Dermis blood vessel endothelial cell (primary cell): ENCODE results near the gene EN1. TPM values are rescaled to one million over a fixed set of nuclear protein-coding genes. Genes with fewer than 3 reads are reported as not detected.

Source experiments
- DNase-seq: peaks from one replicate; pipeline ENCODE4 v3.0.0; 2010
- total RNA-seq: library from RNA; depleted of rRNA; stranded (reverse); fragments of >200 nt; gene quantifications from 2 replicates; pipeline ENCODE4 v1.2.3, GENCODE V29; 2014

EN1 gene
- total RNA-seq, 1 donor from 2014 or later: not detected

DNA sequence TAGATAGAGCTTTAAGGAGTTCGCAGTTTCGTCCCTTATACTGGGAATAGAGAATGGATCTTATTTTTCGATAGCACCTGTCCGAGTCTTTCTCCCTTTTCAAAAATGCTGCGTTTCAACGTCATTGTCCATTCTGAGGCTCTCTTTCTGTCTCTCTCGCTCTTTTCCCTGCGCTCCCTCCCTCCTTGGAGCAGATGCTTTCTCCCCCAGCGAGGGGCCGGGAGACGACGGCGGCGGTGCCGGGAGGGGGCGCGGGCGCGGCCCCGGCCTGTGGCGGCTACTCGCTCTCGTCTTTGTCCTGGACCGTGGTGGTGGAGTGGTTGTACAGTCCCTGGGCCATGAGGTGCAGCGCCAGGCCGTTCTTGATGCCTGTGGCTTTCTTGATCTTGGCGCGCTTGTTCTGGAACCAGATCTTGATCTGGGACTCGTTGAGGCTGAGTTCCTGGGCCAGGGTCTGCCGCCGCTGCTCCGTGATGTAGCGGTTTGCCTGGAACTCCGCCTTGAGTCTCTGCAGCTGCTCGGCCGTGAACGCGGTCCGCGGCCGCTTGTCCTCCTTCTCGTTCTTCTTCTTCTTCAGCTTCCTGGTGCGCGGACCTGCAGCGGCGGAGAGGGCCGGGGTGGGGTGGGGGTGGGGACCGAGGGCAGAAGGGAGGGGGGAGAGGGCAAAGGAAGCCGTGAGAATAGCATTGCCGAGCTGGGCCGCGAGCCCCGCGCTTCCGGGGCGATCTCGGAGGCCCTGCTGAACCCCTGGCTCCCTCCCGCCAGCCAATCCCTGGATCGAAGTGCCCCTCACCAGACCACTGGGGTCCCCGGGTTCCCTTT lies 4.6 kb downstream of the EN1 start:
- DNase-seq: no peak

DNA sequence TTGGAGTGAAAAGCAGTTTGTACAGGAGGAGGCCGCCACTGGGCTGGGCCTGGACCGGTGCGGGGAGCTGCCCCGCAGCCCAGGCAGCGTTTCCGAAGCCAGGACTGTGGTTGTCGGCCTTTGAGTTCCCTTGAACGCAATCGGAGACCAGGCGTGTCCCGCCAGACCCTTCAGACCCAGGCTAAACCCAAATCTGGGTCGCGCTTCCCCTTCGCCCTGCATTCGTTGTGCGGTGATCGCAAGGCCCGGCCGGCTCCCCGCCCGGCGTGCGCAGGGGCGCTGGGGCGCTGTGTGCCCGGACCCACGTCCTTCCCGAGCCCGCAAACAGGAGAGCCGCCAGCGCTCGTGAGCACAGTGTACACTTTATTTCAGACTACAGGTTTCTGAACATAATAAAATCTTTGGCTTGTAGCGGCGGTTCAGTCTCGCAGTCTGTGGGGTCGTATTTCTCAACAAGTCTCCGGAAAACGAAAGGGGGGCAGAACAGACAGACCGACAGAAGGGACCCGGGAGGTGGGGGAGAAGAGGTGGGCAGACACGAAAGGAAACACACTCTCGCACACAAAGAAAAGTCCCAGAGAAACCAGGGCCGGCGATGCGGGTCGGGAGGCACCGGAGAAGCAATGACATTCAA lies 5.5 kb downstream of the EN1 start:
- no peak for DNase-seq

DNA sequence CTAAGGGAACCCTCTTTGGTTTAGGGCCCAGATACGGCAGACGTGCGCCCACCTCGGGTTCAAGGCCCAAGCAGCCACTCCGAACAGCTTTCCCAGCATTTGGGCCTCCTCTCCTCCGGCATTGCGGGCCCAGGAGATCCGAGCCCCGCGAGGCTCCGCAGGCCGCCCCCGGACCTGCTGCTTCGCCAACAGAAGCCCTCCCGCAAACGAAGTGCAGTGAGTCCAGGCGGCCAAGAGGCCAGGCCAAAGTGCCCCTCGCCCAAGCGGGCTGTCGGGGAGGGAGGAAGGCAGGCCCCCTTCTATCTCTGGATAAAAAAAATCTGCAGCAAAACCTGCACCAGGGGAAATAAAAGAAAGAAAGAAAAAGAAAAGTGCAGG lies 6.0 kb downstream of the EN1 start:
- DNase-seq: no peak

DNA sequence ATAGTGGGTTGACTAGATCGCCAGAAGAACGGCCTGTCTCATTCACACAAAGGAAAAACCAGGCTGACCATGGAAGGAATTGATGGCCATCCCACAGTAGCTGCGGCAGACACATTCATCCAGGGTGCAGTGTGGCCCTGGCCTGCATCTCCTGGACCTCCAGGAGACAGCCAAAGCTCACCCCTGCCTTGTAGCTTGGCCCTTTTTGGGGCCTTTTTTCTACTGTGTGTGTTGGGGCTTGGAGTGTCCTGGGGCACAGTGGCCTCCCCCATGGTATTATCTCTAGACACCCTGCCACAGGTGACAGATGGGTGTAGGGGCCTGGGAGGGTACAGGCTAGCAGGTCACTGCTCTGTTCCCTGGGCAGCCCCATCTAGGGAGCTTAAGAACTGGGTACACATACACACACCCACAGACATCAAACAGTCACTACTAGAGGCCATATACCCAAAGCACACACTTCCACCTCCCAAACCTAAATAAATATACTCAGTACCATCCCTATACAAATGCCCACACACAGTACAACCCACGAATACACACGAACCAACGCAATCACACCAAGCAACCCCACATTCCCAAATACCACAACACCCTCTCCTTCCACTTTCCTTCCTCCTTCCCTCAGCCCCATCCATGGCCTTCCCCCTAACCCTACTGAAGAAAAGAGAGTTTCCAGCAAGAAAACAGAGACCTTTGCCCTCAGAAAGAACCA lies 8.6 kb downstream of the EN1 start:
- DNase-seq: no peak

DNA sequence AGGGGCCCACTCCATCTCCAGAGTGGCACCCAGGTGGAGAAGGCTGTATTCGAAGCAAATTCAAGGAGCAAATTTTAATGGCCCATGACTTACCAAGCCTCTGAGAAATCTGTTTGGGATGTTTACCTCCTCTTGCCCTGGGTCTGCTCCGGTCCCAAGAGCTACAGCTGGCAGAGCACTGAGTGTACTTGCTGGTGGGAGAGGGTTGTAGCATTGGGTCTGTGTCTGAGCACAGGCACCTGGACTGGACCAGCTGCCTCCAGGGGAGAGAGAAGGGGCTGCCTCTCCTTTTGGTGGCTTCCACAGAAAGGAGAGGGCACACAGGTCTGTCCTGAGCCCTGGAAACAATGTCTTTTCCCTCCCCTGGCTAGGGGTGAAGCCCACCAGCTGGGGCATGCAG lies 9.8 kb downstream of the EN1 start:
- DNase-seq: no peak

DNA sequence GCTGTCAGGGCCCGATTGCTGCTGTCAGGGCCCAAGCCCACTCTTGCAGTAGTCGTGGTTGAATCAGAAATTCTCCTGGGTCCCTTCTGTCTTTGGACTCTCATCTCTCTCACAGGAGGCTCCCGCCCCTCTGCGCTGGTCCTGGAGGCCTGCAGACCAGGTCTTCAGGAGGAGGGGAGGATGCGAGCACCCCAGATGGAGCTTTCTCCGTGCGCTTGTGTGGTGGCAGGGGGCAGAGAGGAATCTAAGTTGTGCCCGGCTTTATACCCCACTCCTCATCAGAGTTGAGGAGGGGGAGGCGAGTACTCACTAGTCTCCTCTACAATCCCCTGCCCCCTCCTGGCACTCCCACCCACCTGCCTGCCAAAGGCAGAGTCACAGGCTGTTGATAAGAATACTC lies 10.4 kb downstream of the EN1 start:
- DNase-seq: no peak

DNA sequence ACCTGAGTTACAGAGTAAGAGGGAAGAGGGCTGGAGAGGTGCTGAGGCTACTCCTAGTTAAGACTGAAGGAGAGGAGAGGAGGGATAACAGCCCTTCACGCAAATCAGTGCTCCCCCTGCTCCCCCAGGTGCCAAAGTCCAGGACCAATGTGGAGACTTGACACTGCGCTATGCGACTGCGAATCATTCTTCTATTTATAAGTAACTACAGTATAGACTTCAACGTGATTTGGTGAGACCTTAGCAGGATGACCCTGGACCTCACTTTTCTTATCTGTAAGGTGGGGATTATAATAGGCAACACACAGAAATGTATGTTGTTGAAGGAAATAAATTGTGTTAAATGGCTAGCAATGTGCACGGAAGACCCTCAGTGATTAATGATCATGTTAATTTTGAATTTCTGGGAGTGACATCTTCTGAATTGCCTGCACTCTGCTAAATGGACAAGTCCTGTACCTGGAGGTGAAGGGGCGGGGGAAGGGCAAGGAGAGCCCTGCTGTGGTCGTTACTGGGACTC lies 11.0 kb downstream of the EN1 start:
- DNase-seq: no peak

DNA sequence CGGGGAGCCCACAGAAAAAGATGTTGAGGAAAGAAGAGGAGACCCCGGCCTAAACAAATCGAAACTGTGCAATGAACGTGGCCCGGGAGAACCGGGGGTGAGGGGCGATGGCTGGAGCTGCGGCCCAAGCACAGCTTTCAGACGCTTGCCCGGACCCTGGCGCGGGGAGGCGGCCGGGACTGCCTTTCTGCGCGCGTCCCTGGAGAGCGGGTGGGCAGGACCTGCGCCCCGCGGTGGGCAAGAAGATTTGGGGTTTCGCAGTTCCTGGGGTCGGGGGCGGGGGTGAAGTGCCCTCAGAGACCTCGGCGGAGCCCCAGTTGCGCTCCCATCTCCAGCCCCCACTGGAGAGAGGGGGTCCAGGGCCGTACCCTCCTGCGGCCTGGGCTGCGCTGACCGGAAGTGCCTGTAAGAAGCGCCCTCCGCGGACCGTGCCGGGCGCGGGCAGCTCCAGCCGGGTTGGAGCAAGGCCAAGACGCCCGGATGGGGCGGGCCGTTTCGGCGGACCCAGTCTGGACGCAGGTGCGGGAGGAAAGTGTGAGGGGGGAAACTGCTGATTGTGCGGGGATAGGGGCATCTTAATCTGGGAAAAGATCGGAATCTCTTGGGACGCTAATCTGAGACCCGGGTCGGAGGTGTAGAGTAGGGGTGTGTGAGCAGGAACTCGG lies 11.6 kb downstream of the EN1 start:
- no peak for DNase-seq

DNA sequence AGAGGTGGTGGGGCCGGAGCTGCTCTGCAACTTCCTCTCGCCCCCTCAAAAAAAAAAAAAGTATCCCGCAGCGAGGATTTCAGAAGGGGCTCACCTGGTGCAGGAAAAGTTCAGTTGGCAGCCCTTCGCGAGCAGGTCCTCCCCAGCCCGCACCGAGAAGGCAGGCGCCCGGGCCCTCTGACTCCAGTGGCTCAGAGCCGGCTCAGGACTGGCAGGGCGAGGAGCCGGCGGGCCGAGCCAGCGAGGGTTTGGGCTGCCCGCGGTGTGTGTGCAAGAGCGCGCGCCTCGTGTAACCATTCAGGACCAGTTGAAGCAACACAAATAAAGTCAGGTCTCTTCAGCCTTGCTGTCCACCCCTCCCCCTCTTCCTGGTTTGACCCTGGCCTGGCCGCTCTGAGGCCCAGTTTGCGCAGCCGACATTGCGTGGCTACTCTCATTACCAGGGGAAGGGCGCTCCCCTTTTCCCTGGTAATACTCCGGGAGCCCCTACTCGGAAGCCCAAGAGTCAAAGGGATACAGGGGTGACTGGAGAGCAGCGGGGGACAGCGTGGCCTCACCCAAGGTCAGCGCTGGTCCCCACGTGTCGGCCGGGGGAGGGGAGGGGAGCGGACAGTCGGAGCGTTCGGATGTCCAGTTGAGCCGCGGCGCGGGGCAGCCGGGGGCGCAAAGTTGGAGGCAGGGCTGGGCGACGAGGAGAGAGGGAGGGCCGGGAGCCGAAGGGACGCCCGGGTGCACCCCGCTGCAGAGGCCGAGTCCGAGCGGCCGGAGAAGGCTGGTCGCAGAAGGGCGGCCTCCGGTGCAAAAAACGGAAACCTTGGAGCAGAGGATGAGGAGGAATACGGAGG lies 12.3 kb downstream of the EN1 start:
- no peak for DNase-seq

DNA sequence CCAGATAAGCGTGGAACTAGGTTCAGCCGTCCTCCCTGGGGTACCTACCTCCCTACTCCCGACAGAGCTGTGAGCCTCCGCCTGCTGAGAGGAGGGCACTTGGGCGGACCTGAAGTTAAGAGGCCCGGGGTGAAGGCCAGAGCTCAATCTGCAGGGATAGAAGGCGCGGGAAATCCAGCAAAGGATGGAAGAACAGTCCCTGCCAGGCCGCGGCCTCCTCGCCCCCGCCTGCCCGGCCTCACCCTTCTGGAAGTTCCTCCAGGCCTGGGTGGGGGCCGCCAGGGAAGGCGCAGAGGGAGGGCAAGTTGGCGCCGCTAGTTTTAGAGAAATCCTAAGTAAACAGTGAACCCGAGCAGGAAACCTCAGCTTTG lies 13.0 kb downstream of the EN1 start:
- no peak for DNase-seq

DNA sequence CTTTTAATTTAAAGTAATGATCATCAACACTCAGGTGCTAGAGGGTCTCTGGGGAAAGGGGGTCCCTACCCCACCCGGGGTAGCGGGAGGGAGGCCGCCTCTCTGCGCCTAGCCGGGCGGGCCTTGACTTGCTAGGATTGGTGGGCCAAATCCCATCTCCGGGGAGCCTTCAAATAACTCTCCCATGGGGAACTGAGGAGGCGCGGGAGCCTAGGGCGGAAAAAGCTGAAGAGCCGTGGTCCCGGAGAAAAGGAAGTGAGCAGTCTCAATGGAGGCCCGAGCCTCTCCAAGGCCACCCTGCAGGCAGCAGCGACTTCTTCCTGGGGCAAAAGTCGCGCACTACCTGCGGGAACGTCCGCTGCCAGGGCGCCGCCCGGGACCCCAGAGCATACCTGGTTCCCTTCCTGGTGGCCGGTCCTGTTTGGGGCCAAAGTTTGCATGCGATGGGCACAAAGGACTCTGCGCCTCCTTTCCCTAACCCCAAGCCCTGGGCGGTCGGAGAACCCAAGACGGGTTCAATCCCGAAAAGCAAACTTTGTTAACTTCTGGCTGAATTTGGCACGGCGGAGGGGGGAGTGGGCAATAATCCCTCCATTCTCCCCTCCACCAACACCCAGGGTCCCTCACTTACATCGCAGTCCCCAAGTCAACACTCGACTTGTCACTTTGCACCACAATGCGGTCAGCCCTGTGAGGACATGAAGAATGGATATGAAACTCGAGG lies 13.6 kb downstream of the EN1 start:
- DNase-seq: no peak

DNA sequence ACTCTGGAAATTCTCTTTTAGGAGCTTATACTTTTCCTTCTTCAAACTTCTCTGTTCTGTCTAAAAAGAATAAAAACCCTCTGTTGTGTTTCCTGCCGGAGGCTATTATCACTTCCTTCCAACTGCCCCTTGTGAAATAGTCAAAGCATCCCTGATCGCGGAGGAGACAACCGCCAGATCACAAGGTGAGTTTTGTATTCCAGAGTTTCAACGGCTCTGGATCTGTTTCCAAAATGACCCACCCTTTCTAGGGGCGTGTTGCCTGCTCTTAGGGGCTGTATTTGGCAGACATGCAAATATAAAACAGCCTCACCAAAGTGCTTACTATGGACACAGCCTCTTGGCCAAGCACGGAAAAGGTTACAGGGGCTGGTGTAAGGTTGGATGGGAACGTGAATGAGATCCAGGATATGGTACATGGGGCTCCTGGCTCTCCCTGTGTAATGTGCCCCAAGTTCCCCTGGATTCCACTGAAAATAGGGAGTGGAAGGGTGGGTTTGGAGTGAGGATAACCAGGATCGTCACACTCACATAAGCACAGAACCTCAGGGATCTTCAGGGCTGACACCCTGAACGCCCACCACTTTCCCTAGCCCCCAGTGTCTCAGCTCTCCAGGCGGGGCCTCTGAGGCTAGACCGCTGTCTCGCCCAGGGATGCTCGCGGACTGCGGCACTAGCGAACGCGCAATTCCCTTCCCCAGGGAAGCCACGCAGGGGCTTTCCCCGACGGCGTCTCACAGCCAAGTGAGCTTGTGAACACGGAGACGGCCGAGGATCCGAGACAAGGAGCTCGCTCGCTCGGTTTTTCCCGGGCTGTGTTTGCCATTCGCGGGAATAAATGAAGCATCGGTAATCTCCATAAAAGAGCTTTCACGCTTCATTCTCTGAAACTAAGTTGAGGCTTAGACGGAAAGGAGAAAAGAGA lies 14.4 kb downstream of the EN1 start:
- no peak for DNase-seq

DNA sequence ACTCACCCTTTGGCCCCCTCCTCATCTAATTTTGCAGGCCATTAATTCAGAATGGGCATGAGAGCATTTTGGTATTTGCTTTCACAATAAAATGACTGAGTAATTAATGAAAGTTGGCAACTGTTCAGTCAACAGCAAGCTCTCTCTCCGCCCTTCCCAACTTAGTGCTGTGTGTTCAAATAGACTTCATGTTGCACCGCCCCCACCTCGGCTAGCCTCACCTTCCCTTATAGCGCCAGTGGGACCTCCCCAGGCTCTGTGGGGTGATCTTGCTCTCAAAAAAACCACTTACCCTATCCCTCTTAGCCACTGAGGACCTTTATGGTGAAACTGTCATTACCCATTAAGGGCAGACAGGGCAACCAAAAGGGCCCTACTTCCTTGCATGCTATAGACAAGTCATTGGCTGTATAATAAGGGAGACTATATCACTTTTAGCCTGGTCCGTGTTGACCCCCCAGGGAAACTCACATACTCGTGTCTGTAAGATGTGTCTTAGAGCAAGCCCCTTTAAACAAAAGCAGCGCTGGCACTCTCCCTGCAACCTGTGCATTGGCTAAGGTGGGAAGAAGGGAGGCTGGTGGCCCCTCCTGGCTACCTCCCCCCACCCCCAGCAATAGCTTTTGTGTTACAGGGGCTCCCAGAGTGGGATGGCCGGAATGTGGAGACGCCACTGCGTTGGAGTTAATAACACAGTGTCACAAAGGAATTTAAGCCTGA lies 15.2 kb downstream of the EN1 start:
- no peak for DNase-seq

DNA sequence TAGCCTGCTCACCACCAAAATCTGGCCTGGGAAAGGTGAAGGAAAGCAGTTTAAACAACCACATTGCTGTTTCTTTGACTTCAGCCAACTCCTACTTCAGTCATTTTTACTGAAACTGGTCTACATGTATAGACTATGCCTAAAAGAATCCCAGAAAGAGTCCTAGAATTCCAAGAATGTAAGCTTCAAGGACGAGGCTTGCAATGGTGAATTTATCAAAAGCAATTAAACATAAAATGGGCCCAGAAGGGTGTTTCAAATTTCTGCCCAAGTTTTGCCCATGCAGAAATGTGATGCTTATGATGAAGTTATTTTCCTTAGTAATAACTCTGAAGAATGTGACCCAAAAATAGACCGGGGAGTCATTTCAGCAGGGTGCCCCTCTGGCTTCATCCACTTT lies 16.6 kb downstream of the EN1 start:
- DNase-seq: no peak

DNA sequence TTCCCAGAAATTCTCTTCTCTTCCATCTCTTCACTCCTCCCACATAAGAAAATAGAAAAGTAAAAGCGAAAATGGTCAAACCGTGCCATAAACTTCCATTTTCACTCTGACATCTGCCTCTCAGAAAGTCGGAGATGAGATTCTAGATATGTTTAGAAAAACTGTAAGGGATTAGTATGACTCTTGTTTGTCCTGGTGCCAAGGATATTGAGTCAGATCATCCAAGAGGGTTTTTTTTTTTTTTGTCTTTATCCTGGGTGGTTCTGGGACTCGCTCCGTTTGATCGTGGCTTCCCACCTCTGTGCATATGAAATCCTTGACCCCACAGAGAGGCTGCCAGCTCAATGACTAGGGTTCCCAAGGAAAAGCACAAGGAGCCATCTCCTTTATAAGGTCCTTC lies 17.3 kb downstream of the EN1 start:
- no peak for DNase-seq

DNA sequence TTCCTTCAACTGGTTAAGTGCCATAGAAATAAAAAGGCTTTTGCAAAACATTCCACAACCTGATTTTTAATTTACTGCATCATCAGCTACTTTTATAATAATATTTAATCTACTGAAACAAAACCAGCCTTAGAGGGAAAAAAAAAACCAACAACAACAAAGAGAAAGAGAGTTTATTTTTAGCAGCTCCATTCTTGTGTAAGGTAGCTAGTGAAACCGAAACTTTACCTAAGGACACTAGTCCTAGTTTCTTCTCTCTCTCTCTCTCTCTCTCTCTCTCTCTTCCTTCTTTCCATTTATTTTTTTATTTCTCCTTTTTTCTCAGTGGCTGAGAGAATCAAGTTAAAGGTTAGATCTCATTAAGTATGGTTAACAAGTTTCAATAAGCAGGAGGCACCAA lies 21.4 kb downstream of the EN1 start:
- no peak for DNase-seq

DNA sequence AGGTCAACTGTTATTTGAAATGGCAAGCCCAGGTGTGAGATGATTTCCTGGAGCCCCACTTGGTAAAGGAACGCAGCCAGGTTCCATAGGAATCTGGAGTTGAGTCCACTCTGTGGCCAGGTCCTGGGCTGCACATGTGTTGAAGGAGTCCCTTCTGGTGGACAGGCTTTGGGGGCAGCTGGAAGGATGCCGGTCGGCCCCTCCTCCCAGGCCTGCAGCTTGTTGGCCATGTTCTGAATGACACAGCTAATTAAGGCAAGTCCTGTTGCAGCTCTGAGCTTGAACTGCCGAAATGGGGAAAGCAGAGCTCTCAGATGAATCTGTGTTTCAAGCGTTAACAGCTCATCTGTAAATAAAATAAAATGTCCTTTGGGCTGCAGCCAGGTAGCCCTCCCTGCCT lies 23.8 kb downstream of the EN1 start:
- no peak for DNase-seq

DNA sequence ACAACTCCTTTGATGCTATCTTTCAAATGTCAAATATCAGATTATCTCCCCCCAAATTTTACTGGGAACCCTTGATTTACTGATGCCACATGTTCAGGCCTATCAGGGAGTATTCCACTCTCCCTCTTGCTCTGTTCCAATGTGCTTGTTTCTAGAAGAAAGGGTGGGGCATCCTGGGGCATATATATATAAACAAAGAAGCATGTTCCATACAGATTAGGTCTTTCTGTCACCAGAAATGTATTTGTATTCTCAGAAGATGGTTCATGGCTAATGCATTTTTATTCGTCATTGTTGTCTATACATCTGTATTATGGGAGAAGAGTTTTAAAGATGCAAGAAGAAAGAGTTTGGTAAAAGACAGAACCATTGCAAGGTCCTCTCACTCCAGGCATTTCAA lies 24.9 kb downstream of the EN1 start:
- no peak for DNase-seq

DNA sequence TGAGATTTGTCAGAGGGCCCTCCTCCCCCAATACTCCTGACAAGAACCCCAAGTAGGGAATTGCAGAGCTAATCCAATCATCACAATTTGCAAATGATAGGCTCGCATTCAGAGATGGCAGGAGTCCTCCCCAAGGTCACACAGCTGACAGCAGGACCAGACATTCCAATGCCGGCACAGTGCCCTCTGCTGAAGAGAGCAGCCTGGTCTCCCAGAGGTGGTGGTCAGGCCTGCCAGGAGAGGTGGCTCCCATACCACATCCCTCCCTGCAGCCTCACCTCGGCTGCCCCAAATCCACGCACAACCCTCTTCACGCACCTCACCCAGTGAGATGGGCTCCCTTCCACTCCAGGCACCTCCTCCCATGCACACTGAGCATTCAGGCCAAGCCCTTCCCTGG lies 25.4 kb downstream of the EN1 start:
- DNase-seq: no peak

DNA sequence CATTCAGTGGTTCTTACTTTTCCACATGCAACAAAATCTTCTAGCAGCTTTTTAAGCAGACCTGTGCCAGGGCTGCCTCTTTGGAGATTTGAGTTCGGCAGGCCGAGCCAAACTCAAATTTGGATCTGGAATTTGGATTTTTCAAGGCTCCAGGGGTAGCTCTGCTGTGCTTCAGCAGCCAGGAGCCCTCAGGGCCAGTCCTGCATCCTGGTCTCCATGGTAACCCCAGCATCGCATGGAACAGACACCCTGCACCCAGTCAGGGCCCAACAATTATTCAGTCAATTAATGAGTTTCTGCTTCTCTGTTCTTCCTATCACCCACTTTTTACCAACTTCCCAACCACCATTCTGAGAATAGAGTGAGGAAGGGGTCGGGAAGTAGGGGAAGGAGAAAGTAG lies 30.0 kb downstream of the EN1 start:
- DNase-seq: no peak
